HG02840 (cell line): Measurements from ENCODE around the gene TSPAN5.
"Not testable (repeated sequence)": the region's sequence is repeated elsewhere in the genome, so short reads cannot be mapped to it uniquely, and the experiment has no call there.

Experiments used
- ATAC-seq: cut with Tn5 transposase; IDR thresholded peaks from one replicate; pipeline ENCODE4 v1.9.1; 2021; ENCODE audit warnings: mild to moderate bottlenecking, moderate library complexity, moderate number of reproducible peaks; ENCODE audit not compliant: unreplicated experiment, low FRiP score

The TSPAN5 gene

GRCh38 chr4:98479590-98479989 is 178.8 kb downstream of the TSPAN5 start:
- ATAC-seq = not testable (repeated sequence)

- ATAC-seq = no peak
Observed at GRCh38 chr4:98476891-98477290, 181.5 kb downstream of the TSPAN5 start.

- ATAC-seq = no peak
Observed at GRCh38 chr4:98474408-98474844, 184.0 kb downstream of the TSPAN5 start.

- no peak for ATAC-seq
Observed at GRCh38 chr4:98473046-98473445, 185.4 kb downstream of the TSPAN5 start.

- ATAC-seq = no peak
Observed at GRCh38 chr4:98470831-98471230, 187.6 kb downstream of the TSPAN5 start.

GRCh38 chr4:98470366-98470765 is 188.0 kb downstream of the TSPAN5 start:
- no peak for ATAC-seq

GRCh38 chr4:98469771-98470170 is 188.6 kb downstream of the TSPAN5 start:
- no peak for ATAC-seq

GRCh38 chr4:98468709-98469108 is 189.7 kb downstream of the TSPAN5 start:
- ATAC-seq = no peak

- peak; percentile 97 for ATAC-seq
Observed at GRCh38 chr4:98467627-98468072, 190.8 kb downstream of the TSPAN5 start.

GRCh38 chr4:98466868-98467599 is 191.4 kb downstream of the TSPAN5 start:
- peak; percentile 9 for ATAC-seq

- ATAC-seq = no peak
Observed at GRCh38 chr4:98462487-98462886, 195.9 kb downstream of the TSPAN5 start.

- not testable (repeated sequence) for ATAC-seq
Observed at GRCh38 chr4:98461121-98461865, 197.1 kb downstream of the TSPAN5 start.

- not testable (repeated sequence) for ATAC-seq
Observed at GRCh38 chr4:98457422-98457821, 201.0 kb downstream of the TSPAN5 start.

GRCh38 chr4:98452091-98452490 is 206.3 kb downstream of the TSPAN5 start:
- no peak for ATAC-seq

- ATAC-seq = no peak
Observed at GRCh38 chr4:98448908-98449307, 209.5 kb downstream of the TSPAN5 start.

GRCh38 chr4:98447648-98448047 is 210.8 kb downstream of the TSPAN5 start:
- ATAC-seq = no peak

- ATAC-seq = peak; percentile 81
Observed at GRCh38 chr4:98446499-98447375, 211.7 kb downstream of the TSPAN5 start.

GRCh38 chr4:98444371-98444770 is 214.0 kb downstream of the TSPAN5 start:
- no peak for ATAC-seq

- ATAC-seq = no peak
Observed at GRCh38 chr4:98434816-98435215, 223.6 kb downstream of the TSPAN5 start.

GRCh38 chr4:98433691-98434090 is 224.7 kb downstream of the TSPAN5 start:
- no peak for ATAC-seq
